Measurements from ENCODE around the gene EPC2. TPM values are rescaled to one million over a fixed set of nuclear protein-coding genes. Genes with fewer than 3 reads are reported as not detected.

Gene EPC2
- polyA plus RNA-seq, 1 donor = 27.9 TPM

DNA sequence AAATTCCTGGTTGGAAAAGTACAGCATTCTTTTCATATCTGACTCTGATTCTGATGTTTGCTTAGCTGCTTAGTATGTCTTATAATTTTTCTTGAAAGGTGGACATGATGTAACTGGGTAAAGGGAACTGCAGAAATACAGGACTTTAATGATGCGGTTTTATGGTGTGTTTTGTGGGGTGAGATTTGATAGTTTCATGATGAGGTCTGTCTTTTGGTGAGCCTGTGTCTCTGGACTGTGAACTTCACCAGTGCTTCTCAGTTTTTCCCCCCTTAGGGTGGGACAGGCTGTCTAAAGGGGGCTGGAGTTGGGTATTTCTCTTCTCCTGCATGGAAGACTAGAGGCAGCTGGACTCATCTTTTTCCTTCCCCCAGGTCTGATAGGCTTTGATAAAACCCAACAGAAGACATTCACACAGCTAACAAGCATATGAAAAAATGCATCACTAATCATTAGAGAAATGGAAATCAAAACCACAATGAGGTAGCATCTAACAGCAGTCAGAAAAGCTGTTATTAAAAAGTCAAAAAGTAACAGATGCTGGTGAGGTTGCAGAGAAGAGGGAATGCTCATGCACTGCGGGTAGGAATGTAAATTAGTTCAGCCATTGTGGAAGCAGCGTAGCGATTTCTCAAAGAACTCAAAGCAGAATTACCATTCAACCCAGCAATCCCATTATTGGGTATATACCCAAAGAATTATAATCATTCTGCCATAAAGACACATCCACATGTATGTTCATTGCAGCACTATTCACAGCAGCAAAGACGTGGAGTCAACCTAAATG is 77.6 kb downstream of the EPC2 start:
- Histone ChIP-seq H3K27me3 (ENCODE audit: control insufficient read depth, insufficient read depth, low read length) (no peaks in the 10 kb centered on the region), H3K27ac (ENCODE audit: low read length) (no peak overlapping the region), H3K36me3 (ENCODE audit: control insufficient read depth, insufficient read depth, low read length) (peaks cover 2% of the 10 kb centered on the region), H3K4me1 (ENCODE audit: control insufficient read depth, insufficient read depth, low read length) (no peaks in the 10 kb centered on the region), H3K4me3 (ENCODE audit: low read length) (no peak overlapping the region), H3K9me3 (ENCODE audit: control insufficient read depth, low read depth, low read length) (no peaks in the 10 kb centered on the region)
- no CpG with 5 or more reads among the region's 5 CpGs for WGBS (ENCODE audit: insufficient coverage, low lambda C conversion rate)
- no peak for DNase-seq

DNA sequence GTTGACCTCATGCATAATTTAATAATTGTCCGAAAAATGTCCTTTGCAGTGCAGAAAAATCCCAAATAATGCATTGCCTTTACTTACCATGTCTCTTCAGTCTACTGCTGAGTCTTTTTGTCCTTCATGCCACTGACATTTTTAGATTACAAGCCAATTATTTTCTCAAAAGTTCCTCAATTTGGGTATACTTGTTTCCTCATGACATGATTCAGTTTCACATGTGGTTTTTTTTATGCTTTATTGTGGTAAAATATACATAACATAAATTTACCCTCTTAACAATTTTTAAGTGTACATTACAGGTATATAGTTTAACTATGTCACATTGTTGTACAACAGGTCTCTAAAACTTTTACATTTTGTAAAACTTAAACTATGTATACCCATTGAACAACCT is 81.0 kb downstream of the EPC2 start:
- no peak for DNase-seq
- Histone ChIP-seq H3K9me3 (ENCODE audit: control insufficient read depth, low read depth, low read length) (no peaks in the 10 kb centered on the region), H3K36me3 (ENCODE audit: control insufficient read depth, insufficient read depth, low read length) (peaks cover 1% of the 10 kb centered on the region), H3K4me1 (ENCODE audit: control insufficient read depth, insufficient read depth, low read length) (no peaks in the 10 kb centered on the region), H3K4me3 (ENCODE audit: low read length) (no peak overlapping the region), H3K27me3 (ENCODE audit: control insufficient read depth, insufficient read depth, low read length) (no peaks in the 10 kb centered on the region), H3K27ac (ENCODE audit: low read length) (no peak overlapping the region)
- WGBS (ENCODE audit: insufficient coverage, low lambda C conversion rate) = no CpG with 5 or more reads among the region's 1 CpG

DNA sequence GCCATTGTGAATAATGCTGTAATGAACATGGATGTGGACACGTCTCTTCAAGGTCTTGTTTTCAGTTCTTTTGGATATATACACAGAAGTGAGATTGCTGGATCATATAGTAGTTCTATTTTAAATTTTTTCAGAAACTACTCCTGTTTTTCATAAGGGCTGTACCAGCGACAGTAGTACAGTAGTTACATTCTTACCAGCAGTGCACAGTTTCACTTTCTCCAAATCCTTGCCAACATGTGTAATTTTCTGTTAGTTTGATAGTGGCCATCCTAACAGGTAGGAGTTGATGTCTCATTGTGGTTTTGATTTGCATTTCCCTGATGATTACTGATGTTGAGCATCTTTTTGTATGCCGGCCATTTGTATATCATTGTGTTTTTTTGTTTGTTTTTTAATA is 81.7 kb downstream of the EPC2 start:
- no peaks in the 10 kb centered on the region for H3K27me3 ChIP-seq (ENCODE audit: control insufficient read depth, insufficient read depth, low read length)
- no peak overlapping the region for H3K4me3 ChIP-seq (ENCODE audit: low read length)
- no peaks in the 10 kb centered on the region for H3K9me3 ChIP-seq (ENCODE audit: control insufficient read depth, low read depth, low read length)
- no peak for DNase-seq
- no peak overlapping the region for H3K27ac ChIP-seq (ENCODE audit: low read length)
- WGBS (ENCODE audit: insufficient coverage, low lambda C conversion rate) = 100% methylated on average over 1 of the region's 3 CpGs
- H3K36me3 ChIP-seq (ENCODE audit: control insufficient read depth, insufficient read depth, low read length) = no peaks in the 10 kb centered on the region
- no peaks in the 10 kb centered on the region for H3K4me1 ChIP-seq (ENCODE audit: control insufficient read depth, insufficient read depth, low read length)

DNA sequence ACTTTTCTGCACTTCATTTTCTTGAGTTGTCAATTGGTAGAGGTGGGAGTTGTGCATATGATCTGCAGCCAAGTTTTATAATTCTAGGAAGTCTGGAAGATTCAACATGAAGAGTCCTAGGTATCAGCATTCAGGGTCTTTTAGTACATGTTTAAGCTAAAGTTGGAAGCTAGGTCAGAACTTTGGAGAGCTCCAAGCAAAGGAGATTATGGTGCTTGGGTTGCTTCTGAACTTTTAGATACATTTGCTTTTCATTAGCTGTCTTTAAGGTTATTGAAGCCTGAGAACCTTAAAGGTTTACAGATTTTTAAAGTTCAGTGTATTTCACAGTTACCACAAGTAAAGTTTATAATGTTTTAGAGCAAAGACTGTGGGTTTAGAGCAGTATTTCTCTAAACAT is 85.5 kb downstream of the EPC2 start:
- Histone ChIP-seq H3K27me3 (ENCODE audit: control insufficient read depth, insufficient read depth, low read length) (no peaks in the 10 kb centered on the region), H3K36me3 (ENCODE audit: control insufficient read depth, insufficient read depth, low read length) (no peaks in the 10 kb centered on the region), H3K9me3 (ENCODE audit: control insufficient read depth, low read depth, low read length) (no peaks in the 10 kb centered on the region), H3K4me1 (ENCODE audit: control insufficient read depth, insufficient read depth, low read length) (no peaks in the 10 kb centered on the region), H3K27ac (ENCODE audit: low read length) (no peak overlapping the region), H3K4me3 (ENCODE audit: low read length) (no peak overlapping the region)
- no peak for DNase-seq

DNA sequence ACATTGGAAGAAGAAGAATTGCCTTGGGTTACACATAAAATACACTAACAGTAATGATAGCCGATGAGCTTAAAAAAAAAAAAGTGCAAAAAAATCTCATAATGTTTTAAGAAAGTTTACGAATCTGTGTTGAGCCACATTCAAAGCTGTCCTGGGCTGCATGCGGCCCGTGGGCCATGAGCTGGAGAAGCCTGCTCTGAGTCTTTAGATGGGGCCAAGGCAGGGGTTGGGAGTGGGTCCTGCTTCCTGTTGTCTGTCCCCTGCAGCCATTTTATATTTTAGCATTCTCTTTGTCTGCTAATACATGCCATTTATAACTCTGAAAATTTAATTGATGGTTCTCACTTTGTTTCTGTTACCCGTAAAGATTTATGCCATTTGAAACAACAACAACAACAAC is 93.2 kb downstream of the EPC2 start:
- no CpG with 5 or more reads among the region's 5 CpGs for WGBS (ENCODE audit: insufficient coverage, low lambda C conversion rate)
- DNase-seq = no peak

DNA sequence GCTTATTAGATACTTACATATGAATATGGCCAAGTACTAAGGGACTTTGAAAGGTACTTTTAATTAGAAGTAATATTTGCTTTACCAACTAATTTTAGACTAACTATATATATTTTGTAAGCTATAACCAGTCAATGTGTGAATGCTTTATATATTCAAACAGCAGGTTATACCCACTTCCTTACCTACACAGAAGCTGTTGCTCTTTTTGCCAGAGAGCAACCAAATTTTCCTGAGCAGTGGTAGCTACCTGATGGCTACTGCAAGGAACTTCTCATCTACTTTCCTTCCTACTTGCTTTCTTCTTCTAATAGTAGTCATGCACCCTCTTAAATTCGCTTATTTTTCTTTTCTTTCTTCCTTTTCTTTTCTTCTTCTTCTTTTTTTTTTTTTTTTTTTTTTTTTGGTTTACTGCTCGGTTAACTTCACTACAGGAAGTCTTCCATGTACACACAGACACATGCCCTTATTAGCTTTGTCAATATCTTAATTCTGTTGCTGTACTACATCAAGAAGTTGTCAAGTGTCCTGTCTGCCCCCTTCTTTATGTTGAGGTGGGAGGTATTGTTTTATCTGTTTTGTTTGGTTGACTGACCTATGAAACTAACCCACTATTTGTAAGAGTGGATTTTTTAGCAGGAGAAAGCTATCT is 95.0 kb downstream of the EPC2 start:
- no peaks in the 10 kb centered on the region for H3K9me3 ChIP-seq (ENCODE audit: control insufficient read depth, low read depth, low read length)
- no peak overlapping the region for H3K27ac ChIP-seq (ENCODE audit: low read length)
- H3K27me3 ChIP-seq (ENCODE audit: control insufficient read depth, insufficient read depth, low read length) = no peaks in the 10 kb centered on the region
- no peak overlapping the region for H3K4me3 ChIP-seq (ENCODE audit: low read length)
- no peaks in the 10 kb centered on the region for H3K36me3 ChIP-seq (ENCODE audit: control insufficient read depth, insufficient read depth, low read length)
- no peaks in the 10 kb centered on the region for H3K4me1 ChIP-seq (ENCODE audit: control insufficient read depth, insufficient read depth, low read length)
- 93% methylated on average over 1 of the region's 2 CpGs for WGBS (ENCODE audit: insufficient coverage, low lambda C conversion rate)
- no peak for DNase-seq

More for the DNA sequence above, 93.2 kb downstream of the EPC2 start:
- H3K4me3 ChIP-seq (ENCODE audit: low read length) = no peak overlapping the region
- H3K36me3 ChIP-seq (ENCODE audit: control insufficient read depth, insufficient read depth, low read length) = no peaks in the 10 kb centered on the region
- no peak overlapping the region for H3K27ac ChIP-seq (ENCODE audit: low read length)
- H3K27me3 ChIP-seq (ENCODE audit: control insufficient read depth, insufficient read depth, low read length) = no peaks in the 10 kb centered on the region
- no peaks in the 10 kb centered on the region for H3K4me1 ChIP-seq (ENCODE audit: control insufficient read depth, insufficient read depth, low read length)
- no peaks in the 10 kb centered on the region for H3K9me3 ChIP-seq (ENCODE audit: control insufficient read depth, low read depth, low read length)

DNA sequence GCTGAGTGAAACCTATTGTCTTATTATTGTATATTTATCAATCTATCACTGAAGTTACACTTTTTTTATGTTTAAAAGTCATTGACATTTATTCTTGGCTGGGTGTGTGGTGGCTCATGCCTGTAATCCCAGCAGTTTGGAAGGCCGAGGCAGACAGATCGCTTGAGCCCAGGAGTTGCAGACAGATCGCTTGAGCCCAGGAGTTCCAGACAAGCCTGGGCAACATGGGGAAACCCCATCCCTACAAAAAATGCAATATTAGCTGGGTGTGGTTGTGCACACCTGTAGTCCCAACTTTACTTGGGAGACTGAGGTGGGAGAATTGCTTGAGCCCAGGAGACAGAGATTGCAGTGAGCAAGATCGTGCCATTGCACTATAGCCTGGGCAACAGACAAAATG is 97.8 kb downstream of the EPC2 start:
- no CpG with 5 or more reads among the region's 4 CpGs for WGBS (ENCODE audit: insufficient coverage, low lambda C conversion rate)

DNA sequence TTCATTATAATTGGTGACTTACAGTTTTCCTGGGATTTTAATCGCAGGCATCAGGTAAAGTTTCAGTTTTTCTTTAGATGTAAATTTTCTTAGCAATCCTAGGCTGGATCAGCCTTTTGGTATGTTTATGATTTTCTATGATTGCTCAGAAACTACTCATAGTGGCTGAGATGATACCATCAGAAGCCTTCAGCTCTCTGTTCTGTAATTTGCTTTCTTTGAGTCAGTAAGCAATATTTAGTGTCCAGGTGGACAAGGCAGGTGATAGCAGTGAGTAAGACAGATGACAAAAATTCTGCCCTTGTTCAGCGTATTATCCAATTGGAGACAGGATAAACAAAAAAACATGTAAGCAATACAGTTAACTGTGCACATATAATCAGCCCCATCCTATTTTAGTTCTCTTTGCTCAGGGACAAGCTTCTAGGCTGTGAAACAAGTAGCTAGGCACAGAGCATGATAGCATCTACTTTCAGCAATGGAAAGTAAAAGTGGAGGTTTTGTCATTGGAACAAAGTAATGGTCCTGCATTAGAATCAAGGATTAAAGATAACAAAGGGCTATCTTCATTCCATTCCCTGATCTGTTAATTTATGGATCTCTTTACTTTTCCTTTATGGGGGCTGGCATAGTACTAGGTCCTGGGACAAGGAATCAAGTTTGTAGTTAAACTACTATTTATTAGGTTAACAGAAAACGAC is 100.8 kb downstream of the EPC2 start:
- H3K27me3 ChIP-seq (ENCODE audit: control insufficient read depth, insufficient read depth, low read length) = no peaks in the 10 kb centered on the region

More for the DNA sequence above, 97.8 kb downstream of the EPC2 start:
- Histone ChIP-seq H3K36me3 (ENCODE audit: control insufficient read depth, insufficient read depth, low read length) (no peaks in the 10 kb centered on the region), H3K4me3 (ENCODE audit: low read length) (no peak overlapping the region), H3K4me1 (ENCODE audit: control insufficient read depth, insufficient read depth, low read length) (peaks cover 4% of the 10 kb centered on the region), H3K27me3 (ENCODE audit: control insufficient read depth, insufficient read depth, low read length) (no peaks in the 10 kb centered on the region), H3K9me3 (ENCODE audit: control insufficient read depth, low read depth, low read length) (no peaks in the 10 kb centered on the region), H3K27ac (ENCODE audit: low read length) (no peak overlapping the region)
- DNase-seq = no peak

DNA sequence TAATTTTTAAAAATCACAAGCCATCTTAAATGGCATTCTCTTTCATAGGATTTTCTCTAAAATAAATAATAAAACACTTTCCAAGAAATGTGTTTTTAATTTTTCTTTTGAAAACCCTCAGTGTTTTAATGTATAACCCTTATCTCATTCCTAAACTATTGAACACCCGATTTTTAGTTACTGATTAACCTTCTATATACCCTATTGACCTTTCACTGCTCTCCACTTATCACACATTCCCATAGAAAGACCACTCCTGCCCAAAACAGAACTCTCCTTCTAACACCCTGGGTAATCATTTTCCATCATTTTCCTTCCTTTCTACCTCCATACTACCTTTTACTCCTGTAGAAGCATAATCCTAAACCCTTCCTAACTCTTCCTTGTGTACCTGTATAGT is 102.4 kb downstream of the EPC2 start:
- H3K4me1 ChIP-seq (ENCODE audit: control insufficient read depth, insufficient read depth, low read length) = peaks cover 4% of the 10 kb centered on the region
- no peaks in the 10 kb centered on the region for H3K36me3 ChIP-seq (ENCODE audit: control insufficient read depth, insufficient read depth, low read length)
- H3K4me3 ChIP-seq (ENCODE audit: low read length) = no peak overlapping the region
- WGBS (ENCODE audit: insufficient coverage, low lambda C conversion rate) = no CpG with 5 or more reads among the region's 1 CpG
- no peak for DNase-seq
- H3K27ac ChIP-seq (ENCODE audit: low read length) = no peak overlapping the region
- no peaks in the 10 kb centered on the region for H3K27me3 ChIP-seq (ENCODE audit: control insufficient read depth, insufficient read depth, low read length)
- no peaks in the 10 kb centered on the region for H3K9me3 ChIP-seq (ENCODE audit: control insufficient read depth, low read depth, low read length)

More for the DNA sequence above, 100.8 kb downstream of the EPC2 start:
- H3K4me1 ChIP-seq (ENCODE audit: control insufficient read depth, insufficient read depth, low read length) = peaks cover 4% of the 10 kb centered on the region
- H3K27ac ChIP-seq (ENCODE audit: low read length) = no peak overlapping the region
- H3K4me3 ChIP-seq (ENCODE audit: low read length) = no peak overlapping the region
- no peaks in the 10 kb centered on the region for H3K36me3 ChIP-seq (ENCODE audit: control insufficient read depth, insufficient read depth, low read length)
- DNase-seq = no peak
- 100% methylated on average over 1 of the region's 3 CpGs for WGBS (ENCODE audit: insufficient coverage, low lambda C conversion rate)
- H3K9me3 ChIP-seq (ENCODE audit: control insufficient read depth, low read depth, low read length) = no peaks in the 10 kb centered on the region

DNA sequence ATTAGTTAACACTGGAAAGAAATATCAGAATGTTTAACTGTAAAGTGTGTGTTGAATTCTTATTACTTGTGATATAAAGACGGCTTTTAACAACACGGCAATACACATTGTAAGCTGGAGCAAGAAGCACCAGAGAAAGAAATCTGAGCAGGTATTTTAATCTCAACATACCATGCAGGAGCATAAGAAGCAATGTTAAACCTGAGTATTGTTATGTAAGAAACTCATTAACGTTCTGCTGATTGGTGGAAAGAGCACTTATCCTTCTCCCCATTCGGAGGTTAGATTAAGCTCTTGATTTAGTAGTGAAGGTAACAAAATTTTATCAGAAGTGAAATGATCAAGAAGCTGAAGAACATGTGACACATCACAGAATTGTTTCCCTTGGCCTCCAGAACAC is 107.4 kb downstream of the EPC2 start:
- H3K4me1 ChIP-seq (ENCODE audit: control insufficient read depth, insufficient read depth, low read length) = peaks cover 4% of the 10 kb centered on the region

More for the DNA sequence above, 107.4 kb downstream of the EPC2 start:
- 86% methylated on average over 4 of the region's 4 CpGs for WGBS (ENCODE audit: insufficient coverage, low lambda C conversion rate)
- Histone ChIP-seq H3K4me3 (ENCODE audit: low read length) (no peak overlapping the region), H3K27ac (ENCODE audit: low read length) (no peak overlapping the region), H3K36me3 (ENCODE audit: control insufficient read depth, insufficient read depth, low read length) (peaks cover 9% of the 10 kb centered on the region), H3K27me3 (ENCODE audit: control insufficient read depth, insufficient read depth, low read length) (no peaks in the 10 kb centered on the region), H3K9me3 (ENCODE audit: control insufficient read depth, low read depth, low read length) (no peaks in the 10 kb centered on the region)
- no peak for DNase-seq
